IMR-90 (cell line): ENCODE measurements around the gene TIMM10. TPM values are rescaled to one million over a fixed set of nuclear protein-coding genes. Genes with fewer than 3 reads are reported as not detected.

Experiments used
- ATAC-seq: fragments of 200-7000 bp; cut with Tn5 transposase; 2 replicates; pipeline ENCODE4 v1.9.1; 2020; ENCODE audit warnings: low read depth, mild to moderate bottlenecking, moderate library complexity
- BruUV-seq: library from RNA; stranded (reverse); fragments of 400-500 nt; replicated peaks from 2 replicates; lab custom pipeline; 2021; lab: Mats Ljungman, UMichigan
- CTCF ChIA-PET: fragments of 300-600 bp; formaldehyde crosslinking; extraction: SDS; loops from one replicate; lab custom pipeline; 2021; ENCODE audit warnings: antibody characterized with exemption; lab: Yijun Ruan, JAX
- POLR2A ChIA-PET: fragments of 300-600 bp; sonication (Branson Sonifier 250); formaldehyde crosslinking; loops from one replicate; lab custom pipeline; 2022; ENCODE audit warnings: antibody characterized with exemption; ENCODE audit not compliant: unreplicated experiment; lab: Charles Lee
- DNase-seq: peaks from one replicate; pipeline ENCODE4 v3.0.0; 2013
- H2AFZ ChIP-seq: replicated peaks from 2 replicates; pipeline ENCODE3; 2013; ENCODE audit warnings: low read length, mild to moderate bottlenecking; ENCODE audit not compliant: poor library complexity
- H2AK5ac ChIP-seq: 2 replicates; pipeline ENCODE4 v1.6.1; 2013; ENCODE audit warnings: low read depth, low read length, inconsistent platforms
- H2AK9ac ChIP-seq: replicated peaks from 2 replicates; pipeline ENCODE3; 2013; ENCODE audit warnings: mild to moderate bottlenecking, low read depth, low read length, moderate library complexity; ENCODE audit not compliant: poor library complexity
- H2BK120ac ChIP-seq: 2 replicates; pipeline ENCODE4 v1.6.1; 2013; ENCODE audit warnings: low read depth, low read length, inconsistent platforms
- H2BK15ac ChIP-seq: 3 replicates; pipeline ENCODE4 v1.6.1; 2013; ENCODE audit warnings: low read depth, low read length, inconsistent platforms
- H2BK20ac ChIP-seq: 2 replicates; pipeline ENCODE4 v1.6.1; 2013; ENCODE audit warnings: low read depth, mild to moderate bottlenecking, inconsistent platforms, low read length, moderate library complexity
- H2BK5ac ChIP-seq: 2 replicates; pipeline ENCODE4 v1.6.1; 2013; ENCODE audit warnings: mild to moderate bottlenecking, low read depth, low read length, inconsistent platforms; ENCODE audit not compliant: poor library complexity, severe bottlenecking
- H3K14ac ChIP-seq: replicated peaks from 2 replicates; pipeline ENCODE4 v1.6.1; 2013; ENCODE audit warnings: low read depth, low read length, inconsistent platforms
- H3K18ac ChIP-seq: 2 replicates; pipeline ENCODE4 v1.6.1; 2013; ENCODE audit warnings: low read depth, low read length, control low read depth
- H3K23ac ChIP-seq: 2 replicates; pipeline ENCODE4 v1.6.1; 2013; ENCODE audit warnings: low read depth, low read length, inconsistent platforms
- H3K27ac ChIP-seq: 2 replicates; pipeline ENCODE4 v1.5.1; 2013; ENCODE audit warnings: mild to moderate bottlenecking, control low read depth, low read length; ENCODE audit not compliant: insufficient read depth
- H3K27me3 ChIP-seq: 2 replicates; pipeline ENCODE4 v1.6.1; 2013; ENCODE audit warnings: low read length; ENCODE audit not compliant: control insufficient read depth, insufficient read depth
- H3K36me3 ChIP-seq: 2 replicates; pipeline ENCODE4 v1.6.1; 2013; ENCODE audit warnings: low read length, mixed read lengths; ENCODE audit not compliant: control insufficient read depth, insufficient read depth
- H3K4ac ChIP-seq: 2 replicates; pipeline ENCODE4 v1.6.1; 2013; ENCODE audit warnings: low read depth, low read length, inconsistent platforms
- H3K4me1 ChIP-seq: 2 replicates; pipeline ENCODE4 v1.6.1; 2013; ENCODE audit warnings: low read length, mixed read lengths; ENCODE audit not compliant: control insufficient read depth, insufficient read depth
- H3K4me2 ChIP-seq: 2 replicates; pipeline ENCODE4 v1.6.1; 2013; ENCODE audit warnings: low read depth, mild to moderate bottlenecking, control low read depth, low read length, moderate library complexity
- H3K4me3 ChIP-seq: 2 replicates; pipeline ENCODE4 v1.5.1; 2013; ENCODE audit warnings: low read depth, mild to moderate bottlenecking, control low read depth, low read length, moderate library complexity; ENCODE audit not compliant: insufficient read depth
- H3K56ac ChIP-seq: 2 replicates; pipeline ENCODE4 v1.6.1; 2013; ENCODE audit warnings: low read length, inconsistent platforms; ENCODE audit not compliant: insufficient read depth; ENCODE audit errors: extremely low read depth
- H3K79me1 ChIP-seq, 2 experiments: 2 replicates each; pipeline ENCODE4 v1.6.1; 2013; ENCODE audit warnings: low read length in 2 of 2, inconsistent platforms in 1 of 2, low read depth in 1 of 2
- H3K9ac ChIP-seq: 2 replicates; pipeline ENCODE4 v1.6.1; 2013; ENCODE audit warnings: low read depth, low read length, control low read depth
- H3K9me1 ChIP-seq: 2 replicates; pipeline ENCODE4 v1.6.1; 2013; ENCODE audit warnings: low read length, inconsistent platforms; ENCODE audit not compliant: insufficient read depth
- H3K9me3 ChIP-seq: 2 replicates; pipeline ENCODE4 v1.6.1; 2013; ENCODE audit warnings: low read length; ENCODE audit not compliant: control insufficient read depth, insufficient read depth
- H4K20me1 ChIP-seq: 2 replicates; pipeline ENCODE4 v1.6.1; 2013; ENCODE audit warnings: low read length, inconsistent platforms; ENCODE audit not compliant: insufficient read depth
- H4K5ac ChIP-seq: 2 replicates; pipeline ENCODE4 v1.6.1; 2013; ENCODE audit warnings: mild to moderate bottlenecking, low read depth, low read length, control low read depth
- H4K8ac ChIP-seq, 2 experiments: 2 replicates each; pipeline ENCODE4 v1.6.1; 2013; ENCODE audit warnings: low read depth in 2 of 2, low read length in 2 of 2, control low read depth in 1 of 2, inconsistent platforms in 1 of 2
- H4K91ac ChIP-seq: 2 replicates; pipeline ENCODE4 v1.6.1; 2013; ENCODE audit warnings: low read depth, low read length, inconsistent platforms; ENCODE audit not compliant: insufficient read depth
- CEBPB ChIP-seq: IDR thresholded peaks from 2 replicates; pipeline ENCODE4 v1.6.1; 2012; ENCODE audit warnings: low read depth, low read length, improper control_type of control experiment
- RAD21 ChIP-seq: IDR thresholded peaks from 2 replicates; pipeline ENCODE4 v1.6.1; 2012; ENCODE audit warnings: low read length, improper control_type of control experiment
- SMC3 ChIP-seq: fragments of 150-350 bp; IDR thresholded peaks from 2 replicates; pipeline ENCODE4 v1.6.1; 2016; ENCODE audit warnings: low read depth, mild to moderate bottlenecking, antibody characterized with exemption, low read length, moderate library complexity
- WGBS, 2 experiments: methylation state at CpG; one replicate each; pipeline versions ENCODE4 v1.1.5 to v1.1.7; 2013; ENCODE audit warnings: missing lambda C conversion rate in 2 of 2; ENCODE audit not compliant: insufficient read length in 1 of 2; ENCODE audit errors: extremely low coverage in 2 of 2; 5-methylcytosine and 5-hydroxymethylcytosine counted together
- dilution Hi-C: fragments of 300-500 bp; cut with HindIII; formaldehyde crosslinking; loops from one replicate; pipeline ENCODE4 v1.14.3; 2018; ENCODE audit warnings: low sequenced_read_pairs; ENCODE audit not compliant: unreplicated experiment
- in situ Hi-C: fragments of 300-500 bp; cut with MboI; formaldehyde crosslinking; loops from 3 replicates; pipeline ENCODE4 v1.14.3; 2019; ENCODE audit warnings: low sequenced_read_pairs, inconsistent platforms, mixed read lengths
- intact Hi-C: fragments of 100-400 bp; cut with micrococcal nuclease; formaldehyde crosslinking; loops from 2 replicates; pipeline ENCODE4 v1.10.0; 2022
- polyA plus RNA-seq, 3 experiments: library from polyadenylated mRNA; depleted of rRNA; stranded (reverse); fragments of >200 nt; gene quantifications; 2 replicates each; pipeline ENCODE4 v1.2.3, GENCODE V29; 2012; ENCODE audit warnings: low replicate concordance in 1 of 3
- total RNA-seq: library from RNA; depleted of rRNA; stranded (reverse); fragments of >200 nt; gene quantifications from 2 replicates; pipeline ENCODE4 v1.2.3, GENCODE V29; 2012

The TIMM10 gene
- total and polyA plus RNA-seq, 2 of the 4 experiments (the other 2 are of a cell fraction) = 96.8 to 135 TPM

DNA sequence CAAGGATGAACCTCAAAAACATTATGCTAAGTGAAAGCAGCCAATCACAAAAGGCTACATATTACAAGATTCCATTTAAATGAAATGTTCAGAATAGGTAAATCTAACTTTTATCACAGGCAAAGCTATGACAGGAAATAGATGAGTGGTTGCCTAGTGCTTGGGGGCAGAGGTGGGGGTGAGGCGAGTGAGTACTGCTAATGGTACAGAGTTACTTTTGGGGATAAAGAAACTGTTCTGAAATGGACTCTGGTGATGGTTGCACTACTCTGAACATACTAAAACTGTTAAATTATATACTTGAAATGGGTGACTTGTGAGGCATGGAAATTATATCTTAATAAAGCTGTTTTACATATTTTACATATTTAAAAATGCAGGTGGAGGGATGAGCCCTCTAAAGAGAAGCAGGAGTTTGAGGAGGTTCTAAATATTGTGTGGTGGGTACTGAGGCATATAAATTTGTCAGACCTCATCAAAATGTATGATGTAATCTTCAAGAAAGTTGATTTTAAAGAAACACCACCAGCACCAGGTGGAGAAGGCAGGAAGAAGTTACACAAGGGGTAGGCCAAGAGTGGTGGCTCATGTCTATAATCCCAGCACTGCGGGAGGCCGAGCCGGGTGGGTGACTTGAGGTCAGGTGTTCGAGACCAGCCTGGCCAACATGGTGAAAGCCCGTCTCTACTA, 18.7 kb downstream of the TIMM10 start:
- Histone ChIP-seq H3K4me2 (no peak overlapping the region), H2BK20ac (no peak overlapping the region), H3K27ac (no peak overlapping the region), H3K4me3 (no peak overlapping the region), H3K9me3 (no peaks in the 10 kb centered on the region), H3K36me3 (peaks cover 8% of the 10 kb centered on the region; the same call in 1 of the 2 replicates), H2BK120ac (no peak overlapping the region), H3K9ac (no peak overlapping the region), H3K18ac (no peak overlapping the region), H4K91ac (no peak overlapping the region), H4K20me1 (peaks cover 7% of the 10 kb centered on the region; the same call in 1 of the 2 replicates), H4K5ac (no peak overlapping the region), H2AFZ (no peak overlapping the region), H4K8ac (no peak overlapping the region), H3K56ac (no peak overlapping the region), H3K79me1 (peaks cover 7 to 24% of the 10 kb centered on the region in 2 experiments; a peak in 3 of 4 replicates), H3K27me3 (no peaks in the 10 kb centered on the region), H2BK15ac (no peak overlapping the region), H3K23ac (no peak overlapping the region), H3K4ac (no peak overlapping the region), H3K14ac (no peak overlapping the region), H2BK5ac (no peak overlapping the region), H3K9me1 (no peaks in the 10 kb centered on the region; the same call in 1 of the 2 replicates), H2AK5ac (no peak overlapping the region), H3K4me1 (no peaks in the 10 kb centered on the region; the same call in 1 of the 2 replicates), H2AK9ac (no peak overlapping the region)
- dilution Hi-C loops = no loop called here
- no peak for TF ChIP-seq SMC3
- TF ChIP-seq CEBPB = peak; percentile 14; the same call in 1 of the 2 replicates
- TF ChIP-seq RAD21 = no peak
- POLR2A ChIA-PET = no interaction called here
- 90% methylated on average over 4 of the region's 6 CpGs; no CpG with 5 or more reads in 1 of the 2 experiments for WGBS, 2 experiments
- CTCF ChIA-PET = interaction anchor here (1.1 kb wide), 1 partner anchor 19 kb away, joined by 3 read pairs; no protein-coding TSS in a partner anchor
- DNase-seq (no peak), ATAC-seq (no peak)
- intact Hi-C loops = no loop called here
- no TSS peak for BruUV-seq
- in situ Hi-C loops = loop anchor here (25.0 kb wide), 1 partner anchor 675 kb away; no protein-coding TSS in a partner anchor
